Embryonic facial prominence (tissue), 1 donor: ENCODE measurements around the gene LETM1.

Experiments used
- DNase-seq: peaks from one replicate; pipeline ENCODE4 v3.0.0-alpha.2; 2016; ENCODE audit errors: extremely low spot score

Gene LETM1

DNA sequence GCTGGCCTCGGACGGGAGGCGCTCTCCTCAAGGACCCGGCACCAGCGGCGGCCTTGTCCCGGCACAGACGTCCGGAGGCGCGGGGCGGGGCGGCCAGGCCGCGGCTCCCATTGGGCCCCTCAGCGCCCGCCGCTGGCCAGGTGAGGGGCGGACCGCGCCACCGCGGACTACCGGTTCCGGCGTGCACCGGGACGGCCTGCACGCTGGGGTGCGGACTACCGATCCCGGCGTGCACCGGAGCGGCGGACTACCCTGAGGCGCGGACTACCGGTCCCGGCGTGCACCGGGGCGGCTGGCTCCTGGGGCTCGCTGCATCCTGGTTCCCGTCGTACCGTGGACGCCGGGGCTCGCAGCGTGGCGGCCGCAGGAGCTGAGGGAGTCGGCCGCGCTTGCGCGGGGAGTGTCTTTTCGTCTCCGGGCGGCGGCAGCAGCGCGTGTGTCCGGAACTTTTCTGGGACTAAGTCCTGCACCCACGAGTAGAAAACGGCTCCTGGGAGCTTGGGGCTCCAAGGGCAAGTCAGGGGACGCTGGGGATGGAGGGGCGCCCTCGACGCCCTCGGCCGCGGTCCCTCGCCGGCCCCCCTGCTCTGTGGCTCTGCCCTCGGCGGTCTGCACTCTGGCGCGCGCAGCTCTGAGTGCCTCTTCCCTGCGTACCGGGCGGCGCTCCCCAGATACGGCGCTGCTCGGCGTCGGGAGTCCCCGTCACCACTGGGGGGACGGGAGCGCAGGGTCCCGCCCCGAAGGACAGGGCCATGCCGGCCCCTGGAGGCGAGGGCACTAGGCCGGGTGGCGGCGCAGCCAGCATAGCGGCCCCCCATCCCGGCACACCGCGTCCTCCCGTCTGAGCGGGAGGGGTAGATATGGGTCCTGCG is at the start of gene LETM1:
Gene LETM1 (minus strand): TSS at position 86 of the 872 bp plus-strand sequence. CDS start 206 bp downstream, outside the sequence.
- DNase-seq = peak; percentile 87

DNA sequence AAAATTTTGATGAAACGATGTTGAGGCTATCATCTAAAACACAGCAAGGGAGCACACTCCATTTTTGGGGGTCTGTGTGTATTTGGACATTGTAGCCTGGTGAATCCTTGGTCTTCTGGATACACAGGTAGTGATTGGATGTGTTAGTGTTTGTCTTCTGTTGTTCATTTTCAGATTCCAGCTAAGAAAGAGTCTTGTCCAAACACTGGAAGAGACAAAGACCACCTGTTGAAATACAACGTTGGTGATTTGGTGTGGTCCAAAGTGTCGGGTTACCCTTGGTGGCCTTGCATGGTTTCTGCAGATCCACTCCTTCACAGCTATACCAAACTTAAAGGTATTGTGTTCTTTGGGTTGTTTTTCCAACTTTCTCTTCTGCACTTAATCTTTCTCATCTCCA is 48.1 kb upstream of the LETM1 start:
- no peak for DNase-seq

DNA sequence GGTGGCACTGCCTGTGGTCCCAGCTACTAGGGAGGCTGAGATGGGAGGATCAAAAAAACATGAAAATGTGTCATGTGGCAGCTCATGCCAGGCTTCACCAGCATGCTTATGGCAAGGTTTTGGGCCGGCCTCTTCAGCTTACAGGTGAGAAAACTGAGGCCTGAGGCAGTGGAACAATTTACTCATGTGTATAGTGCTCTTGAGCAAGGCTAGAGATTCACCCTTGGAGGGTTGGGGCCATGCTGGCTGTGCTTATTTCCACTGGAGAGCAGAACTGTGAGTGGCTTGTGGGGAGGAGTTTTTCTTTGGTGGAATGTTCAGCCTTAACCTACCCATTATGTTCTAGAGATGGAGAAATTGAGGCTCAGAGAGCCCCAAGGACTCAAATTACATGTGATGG is 47.1 kb upstream of the LETM1 start:
- no peak for DNase-seq

DNA sequence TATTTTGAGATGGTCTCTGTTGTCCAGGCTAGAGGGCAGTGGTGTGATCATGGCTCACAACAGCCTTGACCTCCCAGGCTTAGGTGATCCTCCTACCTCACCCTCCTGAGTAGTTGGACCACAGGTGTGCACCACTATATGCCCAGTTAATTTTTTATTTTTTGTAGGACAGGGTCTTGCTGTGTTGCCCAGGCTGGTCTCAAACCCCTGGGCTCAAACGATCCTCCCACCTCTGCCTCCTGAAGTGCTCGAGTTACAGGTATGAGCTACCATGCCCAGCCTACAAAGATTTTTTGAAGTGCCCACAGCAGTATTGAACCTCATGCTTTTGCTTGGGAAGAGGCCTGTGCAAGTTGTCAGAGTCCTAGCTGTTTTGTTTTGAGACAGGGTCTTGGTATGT is 46.3 kb upstream of the LETM1 start:
- no peak for DNase-seq

DNA sequence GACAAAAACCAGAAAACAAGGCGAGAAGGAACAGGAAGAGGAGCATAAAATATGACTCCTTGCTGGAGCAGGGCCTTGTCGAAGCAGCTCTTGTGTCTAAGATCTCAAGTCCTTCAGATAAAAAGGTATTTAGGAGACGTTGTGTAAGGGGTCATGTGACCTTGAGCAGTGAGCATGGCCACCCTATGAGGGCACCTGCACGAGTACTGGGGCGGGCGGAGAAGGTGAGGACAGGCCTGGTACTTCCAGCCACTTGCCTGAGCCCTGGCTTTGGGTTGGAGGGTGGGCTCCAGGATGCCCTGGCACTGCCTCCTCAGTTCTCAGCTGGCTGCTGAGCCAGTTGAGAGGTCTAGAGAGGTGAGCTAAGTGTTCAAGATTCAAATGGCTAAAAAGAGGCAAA is 45.2 kb upstream of the LETM1 start:
- no peak for DNase-seq

DNA sequence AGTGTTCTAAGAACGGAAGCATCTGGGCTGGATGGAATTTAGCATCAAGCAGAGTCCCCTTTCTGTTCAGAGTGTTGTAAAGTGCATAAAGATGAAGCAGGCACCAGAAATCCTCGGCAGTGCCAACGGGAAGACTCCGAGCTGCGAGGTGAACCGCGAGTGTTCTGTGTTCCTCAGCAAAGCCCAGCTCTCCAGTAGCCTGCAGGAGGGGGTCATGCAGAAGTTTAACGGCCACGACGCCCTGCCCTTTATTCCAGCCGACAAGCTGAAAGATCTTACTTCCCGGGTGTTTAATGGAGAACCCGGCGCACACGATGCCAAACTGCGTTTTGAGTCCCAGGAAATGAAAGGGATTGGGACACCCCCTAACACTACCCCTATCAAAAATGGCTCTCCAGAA is 44.7 kb upstream of the LETM1 start:
- no peak for DNase-seq

DNA sequence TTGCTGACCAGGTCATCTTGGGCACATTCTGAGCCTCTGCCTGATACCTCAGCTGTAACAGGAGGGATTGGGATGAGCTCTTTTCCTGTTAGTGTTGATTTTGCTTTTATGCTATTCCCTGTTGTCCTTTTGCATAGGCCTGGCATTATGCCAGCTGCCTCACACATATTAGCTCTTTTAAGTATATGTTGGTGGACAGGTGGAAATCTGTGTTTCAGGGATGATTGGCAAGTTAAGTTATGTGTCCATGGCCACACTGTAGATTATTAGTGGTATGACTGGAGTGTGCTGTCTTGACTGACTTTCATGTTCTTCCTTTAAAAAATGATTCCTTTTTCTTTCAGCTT is 44.1 kb upstream of the LETM1 start:
- DNase-seq = no peak

DNA sequence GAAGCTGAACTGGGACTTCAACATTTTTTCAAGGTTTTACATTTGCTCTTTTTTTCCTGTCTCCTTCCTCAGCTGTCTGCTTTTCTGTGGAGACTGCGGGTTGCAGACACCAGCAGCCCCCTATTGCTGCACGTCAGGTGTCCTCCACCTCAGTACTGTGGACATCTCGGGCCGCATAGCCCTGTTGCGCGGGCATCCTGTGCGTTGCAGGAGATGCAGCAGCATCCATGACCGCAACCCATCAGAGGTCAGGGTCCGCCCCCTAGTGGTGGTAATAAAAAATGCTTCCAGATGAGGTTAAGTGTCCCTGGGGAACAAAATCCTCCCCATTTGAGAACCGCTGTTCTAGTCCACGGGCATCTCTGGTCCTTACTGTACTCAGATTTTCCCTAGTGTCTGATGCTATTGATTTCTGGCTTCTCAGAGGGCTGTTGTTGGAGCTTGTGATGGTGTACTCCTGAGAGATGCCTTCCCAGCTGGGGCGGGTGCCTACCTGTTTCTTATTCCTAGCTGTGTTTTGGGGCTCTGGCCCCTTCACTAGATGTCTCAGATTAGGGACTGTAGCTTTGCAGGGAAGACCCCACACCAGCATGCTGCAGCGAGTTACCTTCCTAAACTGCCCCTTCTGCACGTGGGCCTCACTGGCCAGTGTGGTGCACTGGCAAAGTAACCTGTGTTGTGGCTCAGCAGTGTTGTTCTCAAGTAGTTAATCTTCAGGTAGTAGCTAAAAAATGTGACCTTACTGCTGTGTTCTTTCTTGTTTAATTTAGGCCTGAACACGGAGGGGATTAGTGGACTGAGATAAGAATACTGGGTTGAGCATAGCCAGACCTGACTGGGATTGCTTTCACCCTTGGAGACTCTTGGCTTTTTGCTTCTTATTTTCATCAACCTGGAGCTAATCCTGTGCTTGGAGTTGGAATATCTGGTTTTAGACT is 43.5 kb upstream of the LETM1 start:
- peak; percentile 48 for DNase-seq

DNA sequence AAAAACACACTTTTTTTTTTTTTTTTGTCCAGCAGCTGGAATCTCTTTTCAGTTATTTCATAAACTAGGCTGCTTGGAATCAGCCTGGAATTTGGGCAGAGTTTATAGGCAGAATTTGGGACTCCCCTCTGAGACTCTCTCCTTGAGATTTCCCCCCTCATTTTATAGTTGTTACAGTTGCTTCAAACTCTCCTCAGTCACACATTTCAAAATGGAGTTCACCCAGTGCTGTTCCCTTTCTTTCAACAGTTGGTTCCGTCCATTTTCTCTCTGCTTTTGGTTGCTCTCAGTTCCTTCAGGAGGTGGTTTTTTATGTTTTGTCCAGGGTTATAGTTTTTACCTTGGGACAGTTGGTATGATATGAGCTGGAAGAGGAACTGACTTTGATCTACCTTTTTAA is 42.7 kb upstream of the LETM1 start:
- DNase-seq = no peak

DNA sequence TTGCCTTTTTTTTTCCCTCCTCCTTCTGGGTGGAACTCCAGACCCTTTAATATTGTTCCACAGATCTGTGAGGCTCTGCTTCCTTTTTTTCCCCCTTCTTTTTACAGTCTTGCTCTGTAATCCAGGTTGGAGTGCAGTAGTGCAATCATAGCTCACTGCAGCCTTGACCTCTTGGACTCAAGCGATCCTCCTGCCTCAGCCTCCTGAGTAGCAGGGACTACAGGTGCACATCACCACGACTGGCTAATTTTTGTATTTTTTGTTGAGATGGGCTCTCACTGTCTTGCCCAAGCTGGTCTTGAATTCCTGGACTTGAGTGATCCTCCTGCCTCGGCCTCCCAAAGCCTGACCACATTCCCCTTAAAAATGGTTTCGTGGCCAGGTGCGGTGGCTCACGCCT is 42.1 kb upstream of the LETM1 start:
- DNase-seq = no peak

DNA sequence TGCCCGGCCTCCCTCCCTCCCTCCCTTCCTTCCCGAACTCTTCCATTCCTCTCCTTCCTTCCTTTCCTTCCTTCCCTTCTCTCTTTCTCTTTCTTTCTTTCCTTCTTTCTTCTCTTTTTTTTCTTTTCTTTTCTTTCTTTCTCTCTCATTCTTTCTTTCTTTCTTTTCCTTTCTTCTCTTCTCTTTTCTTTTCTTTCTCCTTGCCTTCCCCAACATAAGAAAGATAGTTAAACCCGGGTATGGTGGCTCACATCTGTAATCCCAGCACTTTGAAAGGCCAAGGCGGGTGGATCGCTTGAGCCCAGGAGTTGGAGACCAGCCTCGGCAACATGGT is 40.7 kb upstream of the LETM1 start:
- no peak for DNase-seq

DNA sequence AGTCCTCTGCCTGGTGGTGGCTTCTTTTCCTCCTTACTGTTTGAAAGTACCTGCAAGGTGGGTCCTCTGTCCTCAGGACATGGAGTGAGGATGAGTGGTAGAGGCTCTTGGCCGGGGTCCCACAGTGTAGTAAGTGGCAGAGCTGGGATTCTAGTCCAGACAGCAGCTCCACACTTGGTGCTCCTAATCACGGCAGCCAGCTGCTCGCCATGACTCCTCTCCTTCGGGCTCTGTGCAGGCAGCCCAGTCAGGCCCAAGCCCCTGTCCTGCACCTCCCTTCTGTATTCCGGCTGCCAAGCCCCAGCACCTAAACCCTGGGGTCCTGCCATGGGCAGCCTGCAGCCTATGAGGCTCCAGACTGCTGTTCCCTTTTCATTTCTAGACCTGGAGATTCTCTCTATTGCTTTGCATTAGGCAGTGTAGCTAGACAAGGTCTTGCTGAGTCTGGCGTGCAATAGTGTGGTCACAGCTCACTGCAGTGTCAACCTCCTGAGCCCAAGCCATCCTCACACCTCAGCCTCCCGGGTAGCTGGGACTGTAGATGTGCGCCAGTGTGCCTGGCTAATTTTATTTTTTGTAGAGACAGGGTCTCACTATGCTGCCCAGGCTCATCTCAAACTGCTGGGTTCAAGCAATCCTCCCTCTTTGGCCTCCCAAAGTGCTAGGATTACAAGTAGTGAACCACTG is 40.2 kb upstream of the LETM1 start:
- DNase-seq = no peak

DNA sequence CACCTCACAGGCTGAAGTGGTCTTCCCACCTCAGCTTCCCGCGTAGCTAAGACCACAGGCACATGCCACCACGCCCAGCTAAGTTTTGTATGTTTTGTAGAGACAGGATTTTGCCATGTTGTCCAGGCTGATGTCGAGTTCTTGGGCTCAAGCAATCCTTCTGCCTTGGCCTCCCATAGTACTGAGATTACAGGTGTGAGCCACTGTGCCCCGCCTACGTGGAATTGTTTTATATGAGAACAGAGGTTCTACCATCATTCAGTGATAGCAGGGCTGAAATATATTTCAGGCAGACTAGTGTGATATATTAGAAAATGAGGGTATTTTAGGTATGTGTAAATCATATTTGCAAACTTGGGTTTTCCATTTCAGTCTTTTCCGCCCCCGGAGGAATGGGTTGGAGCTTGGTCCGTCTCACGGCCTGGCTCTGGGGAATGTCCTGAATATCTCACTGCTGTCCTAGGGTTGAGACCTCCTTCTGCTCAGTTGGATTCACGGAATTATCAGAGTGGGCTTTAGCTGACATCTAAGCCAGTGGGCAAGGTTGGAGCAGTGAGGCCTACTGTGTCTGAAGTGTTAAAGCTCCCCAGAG is 35.1 kb upstream of the LETM1 start:
- no peak for DNase-seq

DNA sequence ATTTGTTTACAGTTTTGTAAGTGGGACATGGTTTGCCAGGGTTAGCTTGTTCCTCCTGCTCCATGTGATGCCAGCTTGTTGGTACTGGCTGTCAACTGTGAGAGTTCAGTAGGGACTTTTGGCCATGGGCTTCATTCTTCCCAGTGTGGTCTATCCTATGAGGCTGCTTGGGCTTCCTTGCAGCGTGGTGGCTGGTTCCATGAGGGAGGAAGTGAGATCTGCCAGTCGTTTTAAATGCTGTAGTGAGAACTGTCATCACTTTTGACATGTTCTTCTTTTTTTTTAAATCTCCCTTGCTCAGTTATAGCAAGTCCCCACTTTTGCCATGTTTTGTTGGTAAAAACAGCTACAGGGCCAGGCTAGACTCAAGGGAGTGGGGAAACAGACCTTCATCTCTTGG is 31.1 kb upstream of the LETM1 start:
- no peak for DNase-seq

DNA sequence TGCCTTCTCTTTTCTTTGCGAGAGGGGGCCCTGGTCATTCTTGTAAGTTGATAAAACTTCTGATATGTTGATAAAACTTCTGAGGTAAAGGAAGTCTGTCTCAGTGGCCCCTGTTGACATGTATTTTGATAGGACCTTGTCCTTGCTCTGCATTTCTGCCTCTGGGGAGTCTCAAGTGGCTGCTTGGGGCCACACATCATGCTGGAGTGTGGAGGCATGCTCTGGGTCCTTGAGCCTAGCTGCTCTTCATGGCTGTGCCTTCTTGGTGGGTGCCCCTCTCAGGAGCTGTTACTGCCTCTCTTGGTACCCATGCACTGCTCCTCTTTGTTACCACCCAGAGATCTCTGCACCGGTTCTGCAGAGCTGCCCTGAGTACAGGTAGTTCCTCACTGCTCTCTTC is 29.5 kb upstream of the LETM1 start:
- DNase-seq = no peak

DNA sequence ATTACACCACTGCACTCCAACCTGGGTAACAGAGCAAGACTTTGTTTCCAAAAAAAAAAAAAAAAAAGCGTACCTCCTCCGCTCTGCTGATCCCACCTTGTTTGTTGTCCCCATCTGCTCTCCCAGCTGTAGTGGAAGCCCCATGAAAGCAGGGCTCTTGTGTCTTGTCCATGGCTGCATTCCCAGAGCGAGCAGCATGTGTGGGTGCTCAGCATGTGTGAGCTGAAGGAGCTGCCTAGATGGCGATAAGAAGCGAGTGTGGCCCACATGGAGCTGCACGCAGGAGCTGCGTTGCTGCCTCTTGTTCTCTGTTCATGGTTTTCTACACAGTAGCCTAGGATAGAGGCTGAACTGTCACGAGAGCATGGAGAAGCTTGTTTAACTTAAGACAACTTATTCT is 27.6 kb upstream of the LETM1 start:
- DNase-seq = no peak

DNA sequence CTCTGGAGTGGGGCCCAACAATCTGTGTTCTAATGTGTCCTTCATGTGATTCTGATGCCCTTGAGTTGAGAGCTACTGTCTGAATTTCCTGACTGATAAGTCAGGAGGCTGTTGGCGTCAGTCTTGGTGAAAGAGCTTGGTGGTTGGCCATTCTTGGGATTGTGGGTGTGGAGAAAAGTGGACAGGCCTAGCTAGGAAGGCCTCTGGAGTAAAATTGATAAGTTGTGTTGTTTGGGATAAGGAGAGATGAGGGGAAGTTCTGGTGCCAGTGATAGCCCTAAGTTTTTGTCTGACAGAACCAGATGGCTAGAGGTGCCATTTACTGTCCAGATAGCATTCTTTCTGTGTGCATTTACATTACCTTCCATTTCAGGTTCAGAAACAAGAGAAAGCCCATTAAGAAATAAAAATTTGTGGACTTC is 26.9 kb upstream of the LETM1 start:
- no peak for DNase-seq

DNA sequence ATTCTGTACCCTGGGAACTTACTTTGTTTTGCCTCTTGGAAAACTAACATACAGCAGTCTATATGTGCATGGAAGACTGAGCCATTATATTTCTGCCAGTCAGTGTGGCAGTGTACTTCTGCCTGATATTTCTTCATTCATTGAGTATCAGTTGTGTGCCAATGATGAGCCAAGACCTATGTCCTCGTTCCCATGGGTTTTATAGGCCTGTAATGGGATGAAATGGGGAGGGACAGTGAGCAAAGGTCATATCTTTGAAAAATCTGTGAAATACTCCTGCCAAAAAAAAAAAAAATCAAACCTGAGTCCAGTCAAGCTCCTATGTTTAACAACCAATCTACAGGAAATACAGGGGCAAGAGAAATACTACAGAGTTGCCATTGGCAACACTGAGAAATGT is 24.4 kb upstream of the LETM1 start:
- DNase-seq = no peak

DNA sequence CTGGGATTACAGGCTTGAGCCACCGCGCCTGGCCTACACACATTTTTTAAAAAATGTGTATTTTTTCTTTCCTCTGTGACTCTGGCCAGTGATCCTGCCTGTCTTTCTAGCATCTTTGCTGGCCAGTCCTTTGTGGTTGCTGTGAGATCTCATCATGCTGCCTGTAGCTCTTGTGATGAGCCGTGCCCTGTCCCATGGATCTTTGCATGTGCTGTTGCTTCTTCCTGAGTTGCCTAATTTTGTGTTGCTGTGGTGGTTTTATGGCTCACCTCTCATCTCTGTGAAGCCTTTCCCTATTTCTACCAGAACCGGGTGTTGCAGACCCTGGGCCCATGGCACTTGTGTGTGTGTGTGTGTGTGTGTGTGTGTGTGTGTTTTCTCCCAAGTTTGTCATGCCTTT is 23.5 kb upstream of the LETM1 start:
- no peak for DNase-seq

DNA sequence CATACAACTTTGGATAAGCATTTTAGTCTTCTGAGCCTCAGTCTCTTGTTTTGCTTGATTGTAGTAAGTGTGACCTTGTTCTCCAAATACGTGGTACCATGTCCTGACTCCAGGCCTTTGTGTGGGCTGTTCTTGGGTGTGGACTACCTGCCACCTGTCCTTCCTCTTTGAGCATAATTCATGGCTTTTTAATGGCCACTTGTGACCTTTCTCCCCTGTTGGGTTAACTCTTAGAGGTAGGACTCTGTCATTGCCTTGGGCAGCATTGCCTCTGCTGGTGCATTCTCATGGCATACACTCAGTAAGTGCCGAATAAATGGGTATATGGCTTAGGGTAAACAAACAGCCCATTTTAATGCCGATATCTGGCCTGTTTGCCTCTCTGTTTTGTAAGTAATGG is 18.2 kb upstream of the LETM1 start:
- no peak for DNase-seq

DNA sequence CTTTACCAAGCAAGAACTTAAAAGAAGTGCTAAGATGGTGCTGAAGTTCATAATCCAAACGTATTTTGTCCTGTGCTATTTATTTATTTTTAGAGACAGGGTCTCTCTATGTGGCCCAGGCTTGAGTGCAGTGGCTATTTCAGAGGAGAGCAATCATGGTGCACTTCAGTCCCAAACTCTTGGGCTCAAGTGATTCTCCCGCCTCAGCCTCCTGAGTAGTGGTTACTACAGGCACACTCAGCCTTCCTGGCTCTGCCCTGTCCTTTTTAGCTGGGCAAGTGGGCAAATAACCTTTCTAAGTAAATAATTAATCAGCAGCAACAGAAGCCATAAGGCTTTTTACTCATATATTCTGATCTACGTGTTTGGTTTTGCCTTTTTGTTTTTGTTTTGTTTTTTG is 17.8 kb upstream of the LETM1 start:
- DNase-seq = no peak

DNA sequence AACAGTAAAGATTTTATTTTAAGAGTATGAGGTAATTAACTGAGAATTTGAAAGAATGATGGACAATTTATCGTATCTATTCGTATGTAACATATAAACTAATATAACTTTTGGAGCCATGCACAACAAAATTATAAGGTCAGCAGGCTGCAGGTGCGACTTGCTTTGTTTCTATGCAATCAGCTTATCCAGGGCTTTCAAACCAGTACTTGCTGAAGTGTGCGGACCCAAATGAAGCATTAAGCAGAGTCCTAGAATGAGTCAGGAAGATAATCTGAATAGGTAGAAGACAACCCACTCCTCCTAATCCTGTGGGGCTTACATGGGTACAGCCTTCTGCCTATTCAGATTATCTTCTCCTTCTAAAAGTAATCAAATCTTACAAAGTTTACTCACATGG is 17.3 kb upstream of the LETM1 start:
- no peak for DNase-seq
